Stimulated activated naive CD8-positive, alpha-beta T cell treated with anti-CD3 and anti-CD28 coated beads, Interleukin-15, amount 100 ng/mL, for 72 hours (primary cell): Measurements from ENCODE around the gene CENPF.
A peak's percentile ranks its signal among the peaks of the same experiment; 100 is the strongest.

Source experiments
- ATAC-seq: fragments of 150-1000 bp; cut with Tn5 transposase; 2 replicates; pipeline ENCODE4 v1.10.0; 2021; ENCODE audit warnings: mild to moderate bottlenecking, moderate library complexity
- DNase-seq, 2 donors: peaks; one replicate each; pipeline ENCODE4 v3.0.0; 2021 to 2022
- H3K27ac Mint-ChIP-seq, 2 donors: one replicate each; pipeline ENCODE4 v1.8.0; 2022; ENCODE audit warnings: mild to moderate bottlenecking in 2 of 2, mixed read lengths in 2 of 2, moderate library complexity in 2 of 2
- H3K27me3 Mint-ChIP-seq: one replicate; pipeline ENCODE4 v1.8.0; 2022; ENCODE audit warnings: mixed read lengths
- H3K4me1 Mint-ChIP-seq: one replicate; pipeline ENCODE4 v1.8.0; 2022; ENCODE audit warnings: mild to moderate bottlenecking, mixed read lengths
- H3K4me3 Mint-ChIP-seq, 2 donors: one replicate each; pipeline ENCODE4 v1.8.0; 2022; ENCODE audit warnings: mild to moderate bottlenecking in 2 of 2, mixed read lengths in 2 of 2, moderate library complexity in 1 of 2
- H3K9me3 Mint-ChIP-seq, 2 donors: one replicate each; pipeline ENCODE4 v1.8.0; 2022; ENCODE audit warnings: mixed read lengths in 2 of 2

Gene CENPF, protein sequence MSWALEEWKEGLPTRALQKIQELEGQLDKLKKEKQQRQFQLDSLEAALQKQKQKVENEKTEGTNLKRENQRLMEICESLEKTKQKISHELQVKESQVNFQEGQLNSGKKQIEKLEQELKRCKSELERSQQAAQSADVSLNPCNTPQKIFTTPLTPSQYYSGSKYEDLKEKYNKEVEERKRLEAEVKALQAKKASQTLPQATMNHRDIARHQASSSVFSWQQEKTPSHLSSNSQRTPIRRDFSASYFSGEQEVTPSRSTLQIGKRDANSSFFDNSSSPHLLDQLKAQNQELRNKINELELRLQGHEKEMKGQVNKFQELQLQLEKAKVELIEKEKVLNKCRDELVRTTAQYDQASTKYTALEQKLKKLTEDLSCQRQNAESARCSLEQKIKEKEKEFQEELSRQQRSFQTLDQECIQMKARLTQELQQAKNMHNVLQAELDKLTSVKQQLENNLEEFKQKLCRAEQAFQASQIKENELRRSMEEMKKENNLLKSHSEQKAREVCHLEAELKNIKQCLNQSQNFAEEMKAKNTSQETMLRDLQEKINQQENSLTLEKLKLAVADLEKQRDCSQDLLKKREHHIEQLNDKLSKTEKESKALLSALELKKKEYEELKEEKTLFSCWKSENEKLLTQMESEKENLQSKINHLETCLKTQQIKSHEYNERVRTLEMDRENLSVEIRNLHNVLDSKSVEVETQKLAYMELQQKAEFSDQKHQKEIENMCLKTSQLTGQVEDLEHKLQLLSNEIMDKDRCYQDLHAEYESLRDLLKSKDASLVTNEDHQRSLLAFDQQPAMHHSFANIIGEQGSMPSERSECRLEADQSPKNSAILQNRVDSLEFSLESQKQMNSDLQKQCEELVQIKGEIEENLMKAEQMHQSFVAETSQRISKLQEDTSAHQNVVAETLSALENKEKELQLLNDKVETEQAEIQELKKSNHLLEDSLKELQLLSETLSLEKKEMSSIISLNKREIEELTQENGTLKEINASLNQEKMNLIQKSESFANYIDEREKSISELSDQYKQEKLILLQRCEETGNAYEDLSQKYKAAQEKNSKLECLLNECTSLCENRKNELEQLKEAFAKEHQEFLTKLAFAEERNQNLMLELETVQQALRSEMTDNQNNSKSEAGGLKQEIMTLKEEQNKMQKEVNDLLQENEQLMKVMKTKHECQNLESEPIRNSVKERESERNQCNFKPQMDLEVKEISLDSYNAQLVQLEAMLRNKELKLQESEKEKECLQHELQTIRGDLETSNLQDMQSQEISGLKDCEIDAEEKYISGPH (N-terminal part only)

GRCh38 chr1:214602764-214603657, at the start of gene CENPF:
Gene CENPF (plus strand): TSS chr1:214603195. CDS start chr1:214613755, 10,560 bp downstream.
- ATAC-seq, result peak; percentile 97
- Mint-ChIP-seq H3K4me3 (peak within 1 kb of the TSS; percentile 98 to 99), H3K27ac (peak within 1 kb of the TSS; percentile 98 to 99), H3K27me3 (no peaks in the 10 kb centered on the region), H3K9me3 (no peaks in the 10 kb centered on the region), H3K4me1 (peaks cover 13% of the 10 kb centered on the region)
- peak; percentile 89 to 96 for DNase-seq

DNA sequence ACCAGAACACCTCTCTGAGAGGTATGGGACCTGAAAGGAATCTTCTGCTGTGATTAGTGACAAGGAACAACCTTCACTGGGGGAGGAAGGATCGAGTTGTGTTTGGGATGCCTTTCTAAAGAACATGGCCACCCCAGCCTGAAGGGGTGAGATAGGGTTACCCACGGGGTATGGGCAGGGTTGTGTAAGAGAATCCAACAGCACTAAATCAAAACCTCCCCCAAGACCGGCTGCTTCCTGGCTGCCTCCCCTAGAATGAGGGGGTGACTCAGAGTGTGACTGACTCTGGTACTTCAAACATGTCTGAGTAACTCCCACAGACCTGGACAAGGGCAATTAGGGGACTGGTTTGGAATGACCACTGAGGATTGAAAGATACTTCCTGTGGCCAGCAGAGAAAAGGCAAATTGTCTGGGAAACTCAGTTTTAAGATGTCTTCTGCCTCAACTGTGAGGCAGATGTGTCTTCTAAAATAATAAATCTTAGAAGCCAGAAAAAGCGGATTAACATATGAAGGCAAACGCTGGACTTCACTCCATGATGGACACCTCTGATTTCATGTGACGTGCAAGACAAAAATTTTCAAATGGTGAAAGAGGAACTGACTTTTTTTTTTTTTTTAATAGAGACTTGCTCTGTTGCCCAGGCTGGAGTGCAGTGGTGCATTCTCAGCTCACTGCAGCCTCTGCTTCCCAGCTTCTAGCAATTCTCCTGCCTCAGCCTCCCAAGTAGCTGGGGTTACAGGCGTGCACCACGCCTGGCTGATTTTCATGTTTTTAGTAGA, 44.9 kb upstream of the CENPF start:
- H3K27me3 Mint-ChIP-seq, result peaks cover 54% of the 10 kb centered on the region
- H3K4me1 Mint-ChIP-seq, result no peaks in the 10 kb centered on the region
- H3K4me3 Mint-ChIP-seq, result no peak overlapping the region
- DNase-seq (no peak), ATAC-seq (peak; percentile 58)
- H3K9me3 Mint-ChIP-seq, result no peaks in the 10 kb centered on the region
- H3K27ac Mint-ChIP-seq, result no peak overlapping the region

- peaks cover 32% of the 10 kb centered on the region for H3K27me3 Mint-ChIP-seq
- no peaks in the 10 kb centered on the region for H3K9me3 Mint-ChIP-seq
- no peaks in the 10 kb centered on the region for H3K4me1 Mint-ChIP-seq
- ATAC-seq (no peak), DNase-seq (no peak)
- no peak overlapping the region for H3K4me3 Mint-ChIP-seq
- no peak overlapping the region for H3K27ac Mint-ChIP-seq
These were observed 39.1 kb upstream of the CENPF start for GRCh38 chr1:214563881-214564280.

DNA sequence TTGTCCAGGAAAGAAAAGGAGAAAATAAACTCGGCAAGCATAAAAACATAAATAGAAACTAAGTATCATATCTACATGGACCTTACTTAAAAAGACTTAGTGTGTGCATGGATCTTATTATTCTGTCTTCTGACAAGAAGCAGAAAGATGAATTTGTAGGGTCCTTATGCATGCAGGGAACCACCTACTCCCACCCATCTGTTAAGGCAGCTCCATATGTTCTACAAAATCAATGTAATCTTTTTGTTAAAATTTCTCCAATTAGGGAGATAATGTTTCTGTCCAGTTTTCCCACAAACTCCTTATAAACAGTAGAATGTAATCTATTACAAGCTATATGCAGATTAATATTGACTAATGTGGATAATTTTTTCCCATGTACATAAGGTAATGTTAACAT, 37.7 kb upstream of the CENPF start:
- DNase-seq (no peak), ATAC-seq (no peak)
- no peak overlapping the region for H3K4me3 Mint-ChIP-seq
- peaks cover 29% of the 10 kb centered on the region for H3K27me3 Mint-ChIP-seq
- H3K4me1 Mint-ChIP-seq, result no peaks in the 10 kb centered on the region
- no peaks in the 10 kb centered on the region for H3K9me3 Mint-ChIP-seq
- no peak overlapping the region for H3K27ac Mint-ChIP-seq

GRCh38 chr1:214566158-214567104, 36.6 kb upstream of the CENPF start:
- no peak overlapping the region for H3K4me3 Mint-ChIP-seq
- H3K9me3 Mint-ChIP-seq, result no peaks in the 10 kb centered on the region
- H3K4me1 Mint-ChIP-seq, result no peaks in the 10 kb centered on the region
- H3K27me3 Mint-ChIP-seq, result peaks cover 20% of the 10 kb centered on the region
- DNase-seq (no peak), ATAC-seq (peak; percentile 46)
- no peak overlapping the region for H3K27ac Mint-ChIP-seq

GRCh38 chr1:214567481-214567980, 35.5 kb upstream of the CENPF start:
- H3K27ac Mint-ChIP-seq, result no peak overlapping the region
- no peaks in the 10 kb centered on the region for H3K4me1 Mint-ChIP-seq
- H3K9me3 Mint-ChIP-seq, result no peaks in the 10 kb centered on the region
- peaks cover 10% of the 10 kb centered on the region for H3K27me3 Mint-ChIP-seq
- DNase-seq, result no peak
- no peak for ATAC-seq
- H3K4me3 Mint-ChIP-seq, result no peak overlapping the region

GRCh38 chr1:214568328-214568727, 34.7 kb upstream of the CENPF start:
- Mint-ChIP-seq H3K4me3 (no peak overlapping the region), H3K27me3 (peaks cover 10% of the 10 kb centered on the region), H3K9me3 (no peaks in the 10 kb centered on the region), H3K27ac (no peak overlapping the region), H3K4me1 (no peaks in the 10 kb centered on the region)
- ATAC-seq (no peak), DNase-seq (no peak)

- H3K27ac Mint-ChIP-seq, result no peak overlapping the region
- H3K4me1 Mint-ChIP-seq, result no peaks in the 10 kb centered on the region
- H3K9me3 Mint-ChIP-seq, result no peaks in the 10 kb centered on the region
- no peak overlapping the region for H3K4me3 Mint-ChIP-seq
- DNase-seq (no peak), ATAC-seq (no peak)
- peaks cover 10% of the 10 kb centered on the region for H3K27me3 Mint-ChIP-seq
These were observed 33.5 kb upstream of the CENPF start for GRCh38 chr1:214569357-214570004.

DNA sequence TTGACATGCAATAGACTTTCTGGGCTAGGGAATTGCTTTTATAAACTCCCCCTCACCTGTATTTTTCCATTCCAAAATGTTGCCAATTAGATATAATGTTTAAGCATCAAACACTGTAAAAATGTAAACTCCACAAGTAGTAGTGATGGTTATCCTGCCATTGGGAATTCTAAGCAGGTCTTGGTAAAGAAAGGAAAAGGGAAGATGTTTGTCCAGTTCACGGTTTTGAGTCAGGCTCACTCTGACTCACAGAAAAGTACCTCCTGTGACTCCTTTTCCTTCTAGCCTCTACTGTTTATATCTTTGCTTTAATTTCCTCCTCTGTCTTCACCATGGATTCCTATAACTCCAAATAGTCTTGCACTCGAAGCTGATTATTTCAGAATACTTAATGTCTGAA, 32.6 kb upstream of the CENPF start:
- DNase-seq (no peak), ATAC-seq (no peak)
- Mint-ChIP-seq H3K27ac (no peak overlapping the region), H3K4me1 (no peaks in the 10 kb centered on the region), H3K4me3 (no peak overlapping the region), H3K27me3 (peaks cover 10% of the 10 kb centered on the region), H3K9me3 (no peaks in the 10 kb centered on the region)

DNA sequence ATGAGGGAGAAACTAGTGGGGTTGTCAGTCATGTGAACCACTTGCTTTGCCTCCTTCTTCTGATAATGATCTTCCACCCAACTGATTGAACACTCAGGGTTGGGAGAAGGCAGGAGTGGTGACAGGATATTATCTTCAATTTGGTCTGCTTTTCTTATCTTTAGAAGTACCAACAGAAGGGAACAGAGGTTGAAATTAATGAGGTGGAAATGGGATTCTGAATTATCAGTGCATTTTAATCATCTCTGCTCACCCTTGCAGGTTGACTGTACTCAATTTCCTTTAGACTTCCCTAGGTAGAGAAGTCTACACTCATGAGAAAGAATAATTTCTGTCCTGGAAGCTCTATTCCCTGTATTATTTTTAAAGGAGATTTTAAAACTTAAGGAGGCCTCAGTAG, 31.7 kb upstream of the CENPF start:
- Mint-ChIP-seq H3K9me3 (peaks cover 6% of the 10 kb centered on the region in 2 donors), H3K4me3 (no peak overlapping the region), H3K27me3 (peaks cover 10% of the 10 kb centered on the region), H3K4me1 (no peaks in the 10 kb centered on the region), H3K27ac (no peak overlapping the region)
- DNase-seq (no peak), ATAC-seq (no peak)

DNA sequence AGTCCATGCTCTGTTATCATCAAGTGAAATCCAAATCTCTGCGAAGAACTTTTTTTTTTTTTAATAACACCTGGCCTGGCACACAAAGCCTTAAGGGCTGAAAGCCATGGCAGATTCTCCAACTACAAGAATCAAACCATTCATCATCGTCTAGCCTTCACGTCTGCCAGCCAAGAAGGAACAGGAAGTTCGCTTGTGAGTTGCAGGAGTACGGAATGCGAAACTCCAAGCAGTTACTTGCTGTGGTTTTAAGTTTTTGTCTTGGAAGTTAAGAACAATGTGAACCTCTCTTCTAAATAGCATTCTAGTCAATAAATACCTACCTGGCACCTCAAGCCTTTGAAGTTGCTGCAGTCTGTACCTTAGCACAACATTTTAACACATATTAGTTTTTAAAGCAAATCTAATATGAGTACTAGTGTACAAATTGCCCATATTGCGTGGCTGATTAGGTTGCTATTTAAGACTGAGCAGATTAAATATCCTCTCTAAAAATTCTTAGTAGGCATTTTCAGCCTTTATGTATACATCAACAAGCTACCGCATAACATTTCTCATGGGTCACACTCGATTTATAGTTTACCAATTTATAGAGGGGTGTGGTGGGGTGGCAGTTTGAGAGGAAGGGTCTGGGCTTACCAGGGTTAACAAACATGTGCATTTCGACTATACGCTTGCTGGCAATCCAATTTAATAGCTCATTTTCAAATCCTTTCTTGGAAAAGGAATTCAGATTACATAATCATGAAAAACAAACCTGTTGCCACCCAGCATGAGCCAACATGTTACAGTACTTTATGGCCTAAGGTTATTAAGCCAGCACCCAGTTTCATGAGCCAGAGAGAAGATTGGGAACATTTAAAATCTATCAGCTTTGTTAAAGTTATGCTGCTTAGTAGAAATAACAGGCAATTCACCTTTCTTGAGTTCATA, 29.3 kb upstream of the CENPF start:
- Mint-ChIP-seq H3K9me3 (peaks cover 14 to 25% of the 10 kb centered on the region in 2 donors), H3K4me1 (no peaks in the 10 kb centered on the region), H3K27ac (no peak overlapping the region), H3K27me3 (peaks cover 10% of the 10 kb centered on the region), H3K4me3 (no peak overlapping the region)
- no peak for ATAC-seq
- no peak for DNase-seq
